NCI-H345 treated with DMSO at 0.1 percent for 48 hours (cell line): ENCODE data around the gene ST6GALNAC6.
"Not testable (repeated sequence)": the region's sequence is repeated elsewhere in the genome, so short reads cannot be mapped to it uniquely, and the experiment has no call there.

ENCODE experiments used
- DNase-seq: peaks from one replicate; lab custom pipeline; 2025; ENCODE audit not compliant: unreplicated experiment; lab: John Stamatoyannopoulos, UW

ST6GALNAC6 gene

GRCh38 chr9:127875306-127875966, 24.0 kb downstream of the ST6GALNAC6 start:
- no peak for DNase-seq

DNA sequence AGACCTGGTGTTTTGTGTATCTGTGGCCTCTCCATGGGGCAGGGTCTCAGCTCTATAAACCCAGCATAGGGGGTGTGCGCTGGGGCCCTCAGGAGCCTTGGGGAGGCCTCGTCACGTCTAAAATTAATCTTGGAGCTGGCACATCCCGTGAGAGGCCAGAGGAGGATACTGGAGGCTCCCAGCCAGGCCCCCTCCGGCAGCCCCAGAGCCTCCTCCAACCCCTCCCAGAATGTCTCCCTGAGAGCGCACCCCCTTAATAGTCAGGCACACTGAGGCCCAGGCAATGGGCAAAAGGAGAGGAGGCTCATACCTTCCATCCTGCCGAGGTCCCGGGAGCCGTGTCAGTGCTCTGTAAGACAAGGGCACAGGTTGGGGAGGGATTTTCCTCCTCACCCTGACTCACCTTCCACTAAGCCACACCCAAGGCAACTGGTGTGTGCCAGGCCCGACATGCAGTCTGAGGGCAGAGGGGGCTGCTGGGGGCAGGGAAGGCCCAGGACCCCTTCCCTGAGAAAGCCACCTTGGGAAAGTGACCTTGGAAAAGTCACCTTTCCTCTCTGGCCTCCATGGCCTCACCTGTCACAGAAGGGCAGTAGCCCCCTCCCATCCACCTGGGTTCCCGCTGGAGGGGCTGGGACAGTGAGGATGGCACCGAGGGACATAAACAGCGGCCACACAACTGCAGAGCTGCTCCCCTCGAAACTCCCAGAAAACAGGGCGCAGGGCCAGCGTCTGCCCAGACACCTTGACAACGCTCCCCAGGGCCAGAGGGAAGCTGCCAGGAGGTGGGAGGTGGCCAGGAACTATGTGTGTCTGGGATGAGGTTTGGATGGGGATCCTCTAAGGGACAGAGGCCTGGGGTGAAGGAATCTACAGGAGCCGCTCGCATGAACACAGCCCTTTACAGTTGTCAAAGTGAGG, 24.8 kb downstream of the ST6GALNAC6 start:
- DNase-seq = no peak

DNA sequence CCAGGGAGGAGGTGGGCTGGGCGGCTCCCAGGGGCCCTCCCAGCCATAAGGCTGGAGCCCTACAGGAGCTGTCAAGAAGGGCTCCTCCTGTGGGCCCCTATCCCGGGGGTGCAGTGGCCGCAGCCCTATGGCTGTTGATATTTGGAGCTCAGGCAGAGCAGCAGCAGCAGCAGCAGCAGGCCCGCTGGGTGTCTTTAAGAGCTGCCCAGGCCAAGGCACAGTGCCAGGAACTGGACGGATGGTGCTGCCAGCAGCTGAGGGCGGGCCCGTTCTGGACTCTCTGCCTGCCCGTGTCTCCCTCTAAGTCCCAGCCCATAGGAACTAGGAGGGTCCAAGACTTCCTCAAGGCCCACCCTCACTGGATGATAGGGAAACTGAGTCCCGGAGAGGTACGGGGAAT, 25.5 kb downstream of the ST6GALNAC6 start:
- no peak for DNase-seq

DNA sequence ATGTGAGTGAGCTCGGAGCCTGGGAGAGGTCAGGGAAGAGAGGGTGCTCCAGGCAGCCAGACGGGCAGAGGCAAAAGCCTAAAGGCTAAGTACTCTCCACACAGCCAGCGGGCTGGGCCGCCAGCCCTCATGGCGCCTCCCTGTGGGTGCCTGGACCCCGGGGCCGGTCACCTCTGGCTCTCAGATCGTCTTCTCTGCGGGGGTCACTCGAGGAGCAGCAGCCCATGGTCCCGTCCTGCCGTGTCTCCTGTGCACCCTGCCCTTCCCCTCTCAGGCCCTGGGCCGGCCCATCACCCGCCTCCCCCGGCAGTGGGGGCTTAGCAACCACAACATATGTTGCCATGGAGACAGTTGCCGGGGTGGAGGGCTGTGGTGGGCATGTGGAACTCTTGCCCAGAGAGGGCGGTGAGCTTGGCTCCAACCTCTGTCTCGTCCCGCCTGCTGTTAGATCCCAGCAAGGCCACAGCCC, 26.1 kb downstream of the ST6GALNAC6 start:
- DNase-seq = no peak

GRCh38 chr9:127872369-127873222, 26.8 kb downstream of the ST6GALNAC6 start:
- DNase-seq = no peak

- DNase-seq = no peak
Observed at GRCh38 chr9:127871531-127871930, 27.9 kb downstream of the ST6GALNAC6 start.

GRCh38 chr9:127870887-127871286, 28.5 kb downstream of the ST6GALNAC6 start:
- DNase-seq = no peak

GRCh38 chr9:127870153-127870491, 29.3 kb downstream of the ST6GALNAC6 start:
- DNase-seq = not testable (repeated sequence)

GRCh38 chr9:127869310-127870152, 29.9 kb downstream of the ST6GALNAC6 start:
- DNase-seq = peak; percentile 41

- DNase-seq = no peak
Observed at GRCh38 chr9:127868278-127868902, 31.0 kb downstream of the ST6GALNAC6 start.

DNA sequence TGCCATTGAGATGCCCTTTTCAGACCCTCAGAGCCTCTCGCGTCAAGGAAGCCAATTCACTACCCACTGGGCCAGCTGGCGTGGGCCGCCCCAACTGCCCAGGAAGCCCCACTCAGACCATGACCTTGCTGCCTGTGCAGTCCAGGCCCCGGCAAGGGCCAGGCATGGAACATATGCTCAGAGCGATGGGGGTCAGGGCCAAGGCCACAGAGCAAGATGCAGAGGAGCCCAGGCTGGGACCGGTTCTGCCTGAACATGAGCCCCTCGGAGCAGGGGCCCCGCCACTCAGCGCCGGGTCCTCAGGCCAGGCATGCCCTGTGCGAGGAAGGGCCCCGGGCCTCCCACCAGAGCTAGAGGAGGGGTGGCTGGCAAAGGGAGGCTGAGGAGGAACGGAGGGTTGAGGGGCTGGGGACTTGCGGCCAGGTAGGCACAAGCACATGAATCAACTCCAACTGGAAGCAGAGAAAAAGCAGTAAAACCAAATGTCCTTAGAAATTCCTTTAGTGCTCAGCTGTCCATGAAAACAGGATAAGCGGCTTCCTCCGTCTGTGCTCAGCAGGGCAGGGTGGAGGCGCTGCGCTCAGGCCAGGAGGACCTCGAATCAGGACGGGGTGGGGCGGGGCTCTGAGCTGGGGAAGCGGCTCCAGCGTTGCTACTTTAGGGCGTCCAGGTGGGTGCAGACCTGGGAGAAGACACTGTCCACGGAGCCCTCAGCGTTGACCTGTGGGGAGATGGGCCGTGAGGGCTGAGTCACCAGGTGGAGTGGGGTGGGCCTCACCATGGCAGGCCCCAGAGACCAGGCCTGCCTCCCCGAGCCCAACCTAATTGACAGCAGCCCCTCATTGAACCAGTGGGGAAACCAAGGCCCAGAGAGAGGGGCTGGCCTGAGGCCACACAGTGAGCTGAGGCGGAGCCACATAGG, 31.8 kb downstream of the ST6GALNAC6 start:
- DNase-seq = no peak

GRCh38 chr9:127866535-127866934, 32.9 kb downstream of the ST6GALNAC6 start:
- DNase-seq = no peak

- no peak for DNase-seq
Observed at GRCh38 chr9:127865645-127866464, 33.5 kb downstream of the ST6GALNAC6 start.

DNA sequence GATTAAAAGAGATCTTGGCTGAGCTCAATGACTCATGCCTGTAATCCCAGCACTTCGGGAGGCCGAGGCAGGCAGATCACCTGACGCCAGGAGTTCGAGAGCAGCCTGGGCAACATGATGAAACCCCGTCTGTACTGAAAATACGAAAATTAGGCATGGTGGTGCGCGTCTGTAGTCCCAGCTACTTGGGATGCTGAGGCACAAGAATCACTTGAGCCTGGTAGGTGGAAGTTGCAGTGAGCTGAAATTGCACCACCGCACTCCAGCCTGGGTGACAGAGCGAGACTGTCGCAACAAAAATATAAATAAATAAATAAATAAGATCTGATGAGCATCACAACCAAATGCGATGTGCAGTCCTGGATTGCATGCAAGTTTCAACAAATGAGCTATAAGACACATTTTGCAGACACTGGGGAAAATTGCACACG, 36.2 kb downstream of the ST6GALNAC6 start:
- no peak for DNase-seq

DNA sequence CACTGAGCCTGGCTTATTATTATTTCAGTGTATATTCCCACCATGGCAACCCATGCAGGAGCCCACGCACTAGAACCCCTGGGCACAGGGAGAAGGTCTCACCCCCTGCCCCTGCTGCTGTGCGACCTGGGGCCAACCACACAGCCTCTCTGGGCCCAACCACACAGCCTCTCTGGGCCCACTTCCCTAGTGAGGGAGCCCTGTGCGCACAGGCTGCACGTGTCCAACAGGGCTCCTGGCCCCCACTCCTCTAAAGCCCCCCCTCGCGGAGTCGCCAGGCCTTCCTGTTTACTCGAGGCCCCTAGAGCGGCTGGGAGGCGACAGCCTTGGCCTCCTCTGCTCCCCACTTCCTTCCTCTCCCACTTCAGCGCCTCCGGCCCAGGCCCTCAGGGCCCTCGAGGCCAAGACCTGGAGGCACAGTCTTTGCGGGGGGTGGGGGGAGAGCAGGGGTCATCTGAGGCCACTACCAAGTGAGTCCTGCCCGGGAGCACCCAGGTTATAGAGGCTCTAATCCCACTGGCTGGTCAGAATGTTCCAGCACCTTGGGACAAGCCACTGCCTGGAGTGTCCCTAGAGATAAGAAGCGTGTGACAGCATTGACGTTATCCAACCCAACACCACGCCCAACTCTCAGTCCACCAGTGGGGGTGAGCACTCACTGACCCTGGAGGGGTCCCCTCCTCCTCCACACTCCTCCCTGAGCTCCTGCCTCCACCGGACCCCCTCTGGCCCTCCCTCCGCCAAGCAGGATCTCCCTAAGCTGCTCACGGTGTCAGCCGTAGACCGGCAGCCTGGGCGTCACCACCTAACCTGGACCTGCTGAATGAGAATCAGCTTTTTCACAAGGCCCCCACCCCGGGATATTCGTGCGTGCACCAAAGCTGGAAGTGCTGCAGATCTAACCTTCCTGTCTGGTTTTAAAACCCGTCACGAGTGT, 37.1 kb downstream of the ST6GALNAC6 start:
- DNase-seq = no peak

- DNase-seq = no peak
Observed at GRCh38 chr9:127860779-127861178, 38.6 kb downstream of the ST6GALNAC6 start.

GRCh38 chr9:127860260-127860659, 39.1 kb downstream of the ST6GALNAC6 start:
- DNase-seq = no peak
